Right lung (tissue), 5 donors: Measurements from ENCODE around the gene PRKG1. TPM values are rescaled to one million over a fixed set of nuclear protein-coding genes. Genes with fewer than 3 reads are reported as not detected.

Experiments used
- polyA plus RNA-seq, 5 donors: library from polyadenylated mRNA; unstranded; fragments of 120-200 nt; gene quantifications; one replicate each; pipeline versions ENCODE4 v1.2.1 to v1.2.3, GENCODE V29; 2013; ENCODE audit warnings: inconsistent platforms in 1 of 5, low replicate concordance in 1 of 5; ENCODE audit not compliant: insufficient read length in 5 of 5, insufficient read depth in 1 of 5

The PRKG1 gene
- polyA plus RNA-seq, 5 donors: 12.4 to 21.3 (median 15.8) TPM

Other genes with a start within 250 kb of the PRKG1 start
- under 1 TPM; 0.05 to 0.42 (median 0.16) TPM for gene A1CF, start 188.9 kb upstream of the PRKG1 start, polyA plus RNA-seq